GM12801 (cell line): Measurements from ENCODE around the gene SAMHD1.

ENCODE experiments used
- CTCF ChIP-seq: IDR thresholded peaks from one replicate; pipeline ENCODE4 v1.5.1; 2011; ENCODE audit warnings: control low read depth; ENCODE audit not compliant: insufficient read length; ENCODE audit errors: extremely low read depth

The SAMHD1 gene

DNA sequence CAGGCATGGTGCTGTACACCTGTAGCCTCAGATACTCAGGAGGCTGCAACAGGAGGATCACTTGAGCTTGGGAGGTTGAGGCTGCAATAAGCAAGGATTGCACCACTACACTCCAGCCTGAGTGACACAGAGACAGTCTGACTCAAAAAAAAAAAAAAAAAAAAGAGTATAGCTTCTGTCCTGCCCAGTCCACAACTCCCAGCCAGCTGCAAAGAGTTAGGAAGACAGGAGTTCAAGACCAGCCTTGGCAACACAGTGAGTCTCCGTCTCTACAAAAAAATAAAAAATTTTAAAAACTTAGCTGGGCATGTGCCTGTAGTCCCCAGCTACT, 103.8 kb downstream of the SAMHD1 start:
- no peak for TF ChIP-seq CTCF

DNA sequence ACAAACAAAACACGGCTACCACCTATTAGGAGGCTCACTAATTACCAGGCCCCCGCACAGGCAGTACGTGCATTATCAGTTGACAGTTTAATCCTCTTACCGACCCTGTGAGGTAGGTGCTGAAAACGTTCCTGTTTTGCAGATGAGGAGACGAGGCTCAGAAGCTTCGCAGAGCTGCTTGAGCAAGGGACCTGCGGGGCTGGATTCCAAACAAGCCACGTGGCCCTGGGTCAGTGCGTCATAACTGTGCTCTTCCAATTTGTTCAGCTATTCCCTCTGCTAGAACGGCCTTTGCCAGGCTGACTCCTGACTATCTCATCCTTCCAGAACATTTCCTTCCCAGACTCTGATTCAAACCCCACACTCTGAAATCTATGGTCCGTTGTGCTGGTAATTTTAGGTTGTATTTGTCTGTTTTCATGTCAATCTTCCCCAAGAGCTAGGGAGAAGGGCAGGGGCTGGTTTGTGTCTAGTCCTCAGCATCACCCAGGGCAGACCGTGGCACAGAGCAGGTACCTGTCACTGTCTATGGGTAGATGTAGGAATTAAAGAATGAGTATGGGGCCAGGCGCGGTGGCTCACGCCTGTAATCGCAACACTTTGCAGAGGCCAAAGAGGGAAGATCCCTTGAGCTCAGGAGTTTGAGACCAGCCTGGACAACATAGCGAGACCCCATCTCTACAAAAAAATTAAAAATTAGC, 104.3 kb downstream of the SAMHD1 start:
- no peak for TF ChIP-seq CTCF

- TF ChIP-seq CTCF: no peak
These were observed 106.1 kb downstream of the SAMHD1 start for GRCh38 chr20:36845288-36845971.
